Epithelial cell of esophagus (primary cell): Measurements from ENCODE around the gene SCO1.
A peak's percentile ranks its signal among the peaks of the same experiment; 100 is the strongest.

ENCODE experiments used
- DNase-seq: peaks from one replicate; pipeline ENCODE4 v3.0.0; 2010; ENCODE audit warnings: low read depth
- H3K4me3 ChIP-seq: 2 replicates; pipeline ENCODE4 v1.5.1; 2011; ENCODE audit warnings: mild to moderate bottlenecking, low read length, control low read depth
- TF ChIP-seq, protein P1 (sequence below): IDR thresholded peaks from 2 replicates; pipeline ENCODE4 v1.5.1; 2011; ENCODE audit warnings: low read depth, mild to moderate bottlenecking, low read length, control low read depth, inconsistent platforms; ENCODE audit not compliant: insufficient read depth; ENCODE audit errors: missing control alignments

Gene SCO1

DNA sequence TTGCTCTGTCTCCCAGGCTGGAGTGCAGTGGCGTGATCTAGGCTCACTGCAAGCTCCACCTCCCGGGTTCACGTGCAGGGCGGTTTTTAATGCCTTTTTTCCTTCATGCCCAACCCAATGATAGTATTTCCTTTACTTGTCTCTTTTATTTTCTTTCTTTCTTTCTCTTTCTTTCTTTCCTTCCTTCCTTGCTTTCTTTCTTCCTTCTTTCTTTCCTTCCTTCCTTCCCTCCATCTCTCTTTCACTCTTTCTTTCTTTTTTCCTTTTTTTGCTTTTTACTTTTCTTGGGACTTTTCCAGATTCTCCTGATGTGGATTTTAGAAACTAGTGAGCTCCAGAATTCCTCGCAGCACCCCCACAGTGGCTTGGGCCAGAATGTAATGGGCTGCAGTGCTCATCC, 43.3 kb downstream of the SCO1 start:
- TF ChIP-seq, protein P1, sequence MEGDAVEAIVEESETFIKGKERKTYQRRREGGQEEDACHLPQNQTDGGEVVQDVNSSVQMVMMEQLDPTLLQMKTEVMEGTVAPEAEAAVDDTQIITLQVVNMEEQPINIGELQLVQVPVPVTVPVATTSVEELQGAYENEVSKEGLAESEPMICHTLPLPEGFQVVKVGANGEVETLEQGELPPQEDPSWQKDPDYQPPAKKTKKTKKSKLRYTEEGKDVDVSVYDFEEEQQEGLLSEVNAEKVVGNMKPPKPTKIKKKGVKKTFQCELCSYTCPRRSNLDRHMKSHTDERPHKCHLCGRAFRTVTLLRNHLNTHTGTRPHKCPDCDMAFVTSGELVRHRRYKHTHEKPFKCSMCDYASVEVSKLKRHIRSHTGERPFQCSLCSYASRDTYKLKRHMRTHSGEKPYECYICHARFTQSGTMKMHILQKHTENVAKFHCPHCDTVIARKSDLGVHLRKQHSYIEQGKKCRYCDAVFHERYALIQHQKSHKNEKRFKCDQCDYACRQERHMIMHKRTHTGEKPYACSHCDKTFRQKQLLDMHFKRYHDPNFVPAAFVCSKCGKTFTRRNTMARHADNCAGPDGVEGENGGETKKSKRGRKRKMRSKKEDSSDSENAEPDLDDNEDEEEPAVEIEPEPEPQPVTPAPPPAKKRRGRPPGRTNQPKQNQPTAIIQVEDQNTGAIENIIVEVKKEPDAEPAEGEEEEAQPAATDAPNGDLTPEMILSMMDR: no peak
- no peak for DNase-seq
- no peak overlapping the region for H3K4me3 ChIP-seq

GRCh38 chr17:10652984-10653659, 44.2 kb downstream of the SCO1 start:
- DNase-seq: no peak
- TF ChIP-seq, protein P1: no peak
- no peak overlapping the region for H3K4me3 ChIP-seq

DNA sequence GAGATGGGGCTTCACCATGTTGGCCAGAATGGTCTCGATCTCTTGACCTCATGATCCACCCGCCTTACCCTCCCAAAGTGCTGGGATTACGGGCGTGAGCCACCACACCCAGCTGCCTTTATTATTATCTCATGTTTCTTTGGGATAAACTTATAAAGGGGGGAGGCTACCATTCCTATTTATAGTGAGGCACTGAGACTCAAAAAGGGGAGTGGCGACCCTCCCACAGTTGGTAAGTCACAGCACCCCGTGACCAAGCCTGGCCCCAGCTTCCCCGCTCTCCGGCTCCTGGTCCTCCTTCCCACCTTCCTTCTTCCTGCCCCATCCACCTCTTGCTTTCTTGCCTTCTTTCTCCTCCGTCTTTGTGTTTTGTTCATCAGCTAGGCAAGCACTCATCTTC, 45.4 kb downstream of the SCO1 start:
- no peak overlapping the region for H3K4me3 ChIP-seq
- TF ChIP-seq, protein P1: no peak
- no peak for DNase-seq

GRCh38 chr17:10649602-10650001, 47.7 kb downstream of the SCO1 start:
- no peak overlapping the region for H3K4me3 ChIP-seq
- TF ChIP-seq, protein P1: no peak
- no peak for DNase-seq

DNA sequence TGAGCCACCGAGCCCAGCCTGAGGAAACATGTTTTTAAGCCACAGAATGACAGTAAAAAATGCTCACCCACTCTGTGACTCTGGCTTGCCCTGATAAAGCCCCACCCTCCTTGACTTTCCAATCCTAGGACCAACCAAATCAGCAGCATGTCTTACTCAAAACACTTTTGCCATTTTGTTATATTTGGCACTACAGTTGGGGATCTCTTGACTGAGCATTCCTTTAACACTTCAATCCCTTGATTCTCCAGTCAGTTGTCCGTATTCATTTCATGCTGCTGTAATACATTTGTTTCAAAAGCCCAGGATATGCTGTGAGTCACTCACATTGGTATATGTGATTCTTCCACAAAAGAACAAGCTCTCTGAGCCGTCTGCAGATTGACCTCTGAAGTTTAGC, 48.4 kb downstream of the SCO1 start:
- peak; percentile 14 for DNase-seq
- TF ChIP-seq, protein P1: no peak
- H3K4me3 ChIP-seq: no peak overlapping the region

GRCh38 chr17:10648381-10648780, 49.0 kb downstream of the SCO1 start:
- TF ChIP-seq, protein P1: no peak

DNA sequence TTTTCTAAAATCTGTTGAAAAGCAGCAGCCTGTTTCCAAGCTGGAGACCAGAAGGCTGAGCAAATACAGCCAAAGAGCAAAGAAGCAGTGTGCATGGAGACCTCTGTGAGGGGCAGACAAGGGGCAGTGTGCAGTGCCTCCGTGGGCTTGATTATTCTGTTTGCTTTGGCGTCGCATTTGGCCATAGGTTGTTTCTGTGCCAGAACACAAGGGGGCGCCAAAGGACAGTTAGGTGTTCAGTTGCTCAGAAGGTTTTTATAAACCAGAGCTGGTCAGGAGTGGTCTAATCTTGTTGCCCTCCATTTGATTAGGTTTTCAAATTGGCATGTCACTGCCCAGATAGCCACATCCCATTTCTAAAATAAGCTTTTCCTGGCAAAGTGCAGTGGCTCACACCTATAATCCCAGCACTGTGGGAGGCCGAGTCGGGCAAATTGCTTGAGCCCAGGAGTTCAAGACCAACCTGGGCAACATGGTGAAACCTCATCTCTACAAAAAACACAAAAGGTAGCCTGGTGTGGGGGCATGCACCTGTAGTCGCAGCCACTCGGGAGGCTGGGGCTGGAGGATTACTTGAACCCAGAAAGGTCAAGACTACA, 50.8 kb downstream of the SCO1 start:
- TF ChIP-seq, protein P1: peak; percentile 90
- no peak overlapping the region for H3K4me3 ChIP-seq
- DNase-seq: peak; percentile 76

More at GRCh38 chr17:10648381-10648780, 49.0 kb downstream of the SCO1 start:
- H3K4me3 ChIP-seq: no peak overlapping the region
- no peak for DNase-seq
